ENCODE results near the gene IRAK3. TPM values are rescaled to one million over a fixed set of nuclear protein-coding genes. Genes with fewer than 3 reads are reported as not detected.

The IRAK3 gene
- total RNA-seq, 1 experiment from 2014 or later, result 0.12 TPM

DNA sequence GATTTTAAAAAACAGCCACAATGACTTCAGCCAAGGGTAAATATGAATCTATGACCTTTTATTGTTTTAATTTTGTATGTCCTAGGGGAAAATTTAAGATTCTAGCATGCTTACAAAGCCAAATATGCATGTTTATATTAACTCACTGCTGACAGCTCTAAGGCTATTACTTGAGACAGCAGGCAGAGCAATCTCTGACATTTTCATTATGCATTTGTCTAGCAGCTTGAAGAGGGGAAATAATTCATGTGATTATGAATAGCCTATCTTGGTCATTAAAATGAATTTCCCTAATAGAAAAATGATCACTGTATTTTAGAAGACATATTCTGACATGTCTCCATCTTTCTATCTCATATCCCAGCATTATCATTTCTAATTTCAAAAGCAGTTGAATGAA lies 66.7 kb downstream of the IRAK3 start:
- no peak for DNase-seq (ENCODE audit: low read depth, low spot score)
- Histone ChIP-seq H3K9me3 (ENCODE audit: control insufficient read depth in 1 of 2, insufficient read depth in 1 of 2, low read depth in 1 of 2, low read length in 2 of 2) (no peaks in the 10 kb centered on the region), H3K4me1 (ENCODE audit: control insufficient read depth in 1 of 2, insufficient read depth in 2 of 2, low read length in 2 of 2) (no peaks in the 10 kb centered on the region), H3K9ac (ENCODE audit: low read length) (no peak overlapping the region), H3K27me3 (ENCODE audit: insufficient read depth, low read length) (peaks cover 36% of the 10 kb centered on the region), H4K20me1 (ENCODE audit: insufficient read depth) (no peaks in the 10 kb centered on the region), H3K27ac (ENCODE audit: low read depth, low read length) (no peak overlapping the region), H2AFZ (ENCODE audit: low read depth, low read length, poor library complexity, severe bottlenecking) (no peak overlapping the region), H3K36me3 (ENCODE audit: control insufficient read depth in 1 of 2, insufficient read depth in 2 of 2, low read length in 2 of 2) (no peaks in the 10 kb centered on the region), H3K4me2 (ENCODE audit: low read length) (no peak overlapping the region), H3K9me2 (ENCODE audit: insufficient read depth) (no peaks in the 10 kb centered on the region), H3K79me2 (ENCODE audit: insufficient read depth, low read length) (no peaks in the 10 kb centered on the region), H3K4me3 (replicated peaks in 1 of 2; ENCODE audit: low read depth in 1 of 2, low read length in 2 of 2) (no peak overlapping the region)
- RAD21 ChIA-PET (ENCODE audit: low non-redundant PET in 1 of 2, low total read pairs in 2 of 2, uncharacterized antibody in 2 of 2, unreplicated experiment in 2 of 2), result no interaction called here
- TF ChIP-seq ZFX (IDR thresholded peaks at IDR 0.05) (no peak), CBX3 (IDR thresholded peaks at IDR 0.05; ENCODE audit: low read depth) (no peak), ZNF274 (IDR thresholded peaks at IDR 0.05; ENCODE audit: low read depth, low read length) (no peak), POLR2A (IDR thresholded peaks at IDR 0.05; ENCODE audit: borderline replicate concordance, extremely low read depth, insufficient read depth, insufficient read length) (no peak), EGR1 (IDR thresholded peaks at IDR 0.05; ENCODE audit: low read depth) (no peak), ELF1 (IDR thresholded peaks at IDR 0.05; ENCODE audit: borderline replicate concordance, low read depth) (no peak), TCF7L2 (IDR thresholded peaks at IDR 0.05; ENCODE audit: borderline replicate concordance, extremely low read depth, insufficient read depth, insufficient read length) (no peak), FOSL1 (IDR thresholded peaks at IDR 0.05; ENCODE audit: low read depth) (no peak), YY1 (IDR thresholded peaks at IDR 0.05; ENCODE audit: extremely low read depth, insufficient replicate concordance, low read depth, low read length) (no peak), POLR2AphosphoS5 (IDR thresholded peaks at IDR 0.05; ENCODE audit: low read depth, low read length) (no peak), SIN3A (IDR thresholded peaks at IDR 0.05; ENCODE audit: low read depth) (no peak)
- TF ChIP-seq, protein P1, sequence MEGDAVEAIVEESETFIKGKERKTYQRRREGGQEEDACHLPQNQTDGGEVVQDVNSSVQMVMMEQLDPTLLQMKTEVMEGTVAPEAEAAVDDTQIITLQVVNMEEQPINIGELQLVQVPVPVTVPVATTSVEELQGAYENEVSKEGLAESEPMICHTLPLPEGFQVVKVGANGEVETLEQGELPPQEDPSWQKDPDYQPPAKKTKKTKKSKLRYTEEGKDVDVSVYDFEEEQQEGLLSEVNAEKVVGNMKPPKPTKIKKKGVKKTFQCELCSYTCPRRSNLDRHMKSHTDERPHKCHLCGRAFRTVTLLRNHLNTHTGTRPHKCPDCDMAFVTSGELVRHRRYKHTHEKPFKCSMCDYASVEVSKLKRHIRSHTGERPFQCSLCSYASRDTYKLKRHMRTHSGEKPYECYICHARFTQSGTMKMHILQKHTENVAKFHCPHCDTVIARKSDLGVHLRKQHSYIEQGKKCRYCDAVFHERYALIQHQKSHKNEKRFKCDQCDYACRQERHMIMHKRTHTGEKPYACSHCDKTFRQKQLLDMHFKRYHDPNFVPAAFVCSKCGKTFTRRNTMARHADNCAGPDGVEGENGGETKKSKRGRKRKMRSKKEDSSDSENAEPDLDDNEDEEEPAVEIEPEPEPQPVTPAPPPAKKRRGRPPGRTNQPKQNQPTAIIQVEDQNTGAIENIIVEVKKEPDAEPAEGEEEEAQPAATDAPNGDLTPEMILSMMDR (IDR thresholded peaks at IDR 0.05 in 2 of 3, conservative IDR thresholded peaks at IDR 0.05 in 1 of 3; ENCODE audit: borderline replicate concordance in 1 of 3, insufficient read depth in 1 of 3, low read depth in 2 of 3, low read length in 2 of 3), result no peak
- intact Hi-C loops (cut with micrococcal nuclease), result no loop called here
- BruUV-seq (replicated peaks), result no TSS peak
- CTCF ChIA-PET, result no interaction called here
- ATAC-seq, result no peak
- POLR2A ChIA-PET, result no interaction called here
